GM12878 (cell line): ENCODE measurements around the gene RRP12. TPM values are rescaled to one million over a fixed set of nuclear protein-coding genes. Genes with fewer than 3 reads are reported as not detected.
A peak's percentile ranks its signal among the peaks of the same experiment; 100 is the strongest.

Experiments used
- E4F1 ChIP-seq: fragments of 450-650 bp; IDR thresholded peaks from 2 replicates; pipeline ENCODE4 v1.6.1; 2018; ENCODE audit warnings: borderline replicate concordance, mild to moderate bottlenecking; ENCODE audit not compliant: partially characterized antibody
- EZH2 ChIP-seq: IDR thresholded peaks from 2 replicates; pipeline ENCODE4 v1.6.1; 2012; ENCODE audit warnings: low read depth, mild to moderate bottlenecking, control low read depth, inconsistent platforms, low read length, borderline replicate concordance; ENCODE audit not compliant: control insufficient read depth
- KAT2A ChIP-seq: conservative IDR thresholded peaks from 2 replicates; pipeline ENCODE4 v1.6.1; 2011; ENCODE audit warnings: low read depth, low read length; ENCODE audit not compliant: control insufficient read depth
- NFIC ChIP-seq: IDR thresholded peaks from 2 replicates; pipeline ENCODE4 v1.6.1; 2012; ENCODE audit warnings: low read depth, mild to moderate bottlenecking, inconsistent platforms, low read length, moderate library complexity
- NR2F1 ChIP-seq: fragments of 450-650 bp; conservative IDR thresholded peaks from 2 replicates; pipeline ENCODE4 v1.6.1; 2017; ENCODE audit warnings: mild to moderate bottlenecking
- RELB ChIP-seq: fragments of 450-650 bp; IDR thresholded peaks from 2 replicates; pipeline ENCODE4 v1.6.1; 2017; ENCODE audit warnings: low read depth, mild to moderate bottlenecking, moderate library complexity
- TAF1 ChIP-seq: IDR thresholded peaks from 2 replicates; pipeline ENCODE4 v1.6.1; 2011; ENCODE audit warnings: mild to moderate bottlenecking, low read depth, low read length, borderline replicate concordance
- WRNIP1 ChIP-seq: IDR thresholded peaks from 2 replicates; pipeline ENCODE4 v1.6.1; 2011; ENCODE audit warnings: low read depth, low read length, improper control_type of control experiment, borderline replicate concordance
- YBX1 ChIP-seq: fragments of 450-650 bp; IDR thresholded peaks from 2 replicates; pipeline ENCODE4 v1.6.1; 2016; ENCODE audit warnings: antibody characterized with exemption
- ZNF592 ChIP-seq: fragments of 450-650 bp; IDR thresholded peaks from 2 replicates; pipeline ENCODE4 v1.6.1; 2017; ENCODE audit warnings: mild to moderate bottlenecking, moderate library complexity
- polyA plus RNA-seq, 11 experiments: library from polyadenylated mRNA; depleted of rRNA in 4 of 11; unstranded in 6 of 11; stranded (reverse) in 5 of 11; fragments of >200 nt; fragmentation: Nextera tagmentation in 4 of 11; fragmentation: Illumina TruSeq in 1 of 11; extraction: Ambion mirVana in 4 of 11; extraction: Trizol in 1 of 11; gene quantifications; 1 replicate in 1 of 11; 2 replicates in 10 of 11; pipeline versions ENCODE4 v1.2.1 to v1.2.3, GENCODE V29; 2011 to 2016; ENCODE audit warnings: inconsistent platforms in 2 of 11, missing spikeins in 2 of 11, low read depth in 1 of 11
- total RNA-seq, 4 experiments: library from RNA; depleted of rRNA in 3 of 4; stranded (reverse); fragments of >200 nt in 3 of 4; fragmentation: Illumina TruSeq in 1 of 4; extraction: Trizol in 1 of 4; gene quantifications; 2 replicates each; pipeline versions ENCODE4 v1.2.1 to v1.2.3, GENCODE V29; 2013 to 2021
- TF ChIP-seq, protein P1 (sequence below): fragments of 450-650 bp; IDR thresholded peaks from 2 replicates; pipeline ENCODE4 v1.6.1; 2018; ENCODE audit warnings: mild to moderate bottlenecking, low read depth, moderate library complexity; ENCODE audit not compliant: partially characterized antibody
- TF ChIP-seq, protein P2 (sequence below): IDR thresholded peaks from 2 replicates; pipeline ENCODE4 v1.6.1; 2011; ENCODE audit warnings: borderline replicate concordance, low read depth, mild to moderate bottlenecking, moderate library complexity, mixed read lengths, low read length; ENCODE audit not compliant: insufficient read depth; ENCODE audit errors: extremely low read length

Gene RRP12
- total and polyA plus RNA-seq, 10 of the 15 experiments (the other 5 are each of a cell fraction or from before 2014, with no cell fraction given): 5.3 to 48.7 (median 16.8) TPM

DNA sequence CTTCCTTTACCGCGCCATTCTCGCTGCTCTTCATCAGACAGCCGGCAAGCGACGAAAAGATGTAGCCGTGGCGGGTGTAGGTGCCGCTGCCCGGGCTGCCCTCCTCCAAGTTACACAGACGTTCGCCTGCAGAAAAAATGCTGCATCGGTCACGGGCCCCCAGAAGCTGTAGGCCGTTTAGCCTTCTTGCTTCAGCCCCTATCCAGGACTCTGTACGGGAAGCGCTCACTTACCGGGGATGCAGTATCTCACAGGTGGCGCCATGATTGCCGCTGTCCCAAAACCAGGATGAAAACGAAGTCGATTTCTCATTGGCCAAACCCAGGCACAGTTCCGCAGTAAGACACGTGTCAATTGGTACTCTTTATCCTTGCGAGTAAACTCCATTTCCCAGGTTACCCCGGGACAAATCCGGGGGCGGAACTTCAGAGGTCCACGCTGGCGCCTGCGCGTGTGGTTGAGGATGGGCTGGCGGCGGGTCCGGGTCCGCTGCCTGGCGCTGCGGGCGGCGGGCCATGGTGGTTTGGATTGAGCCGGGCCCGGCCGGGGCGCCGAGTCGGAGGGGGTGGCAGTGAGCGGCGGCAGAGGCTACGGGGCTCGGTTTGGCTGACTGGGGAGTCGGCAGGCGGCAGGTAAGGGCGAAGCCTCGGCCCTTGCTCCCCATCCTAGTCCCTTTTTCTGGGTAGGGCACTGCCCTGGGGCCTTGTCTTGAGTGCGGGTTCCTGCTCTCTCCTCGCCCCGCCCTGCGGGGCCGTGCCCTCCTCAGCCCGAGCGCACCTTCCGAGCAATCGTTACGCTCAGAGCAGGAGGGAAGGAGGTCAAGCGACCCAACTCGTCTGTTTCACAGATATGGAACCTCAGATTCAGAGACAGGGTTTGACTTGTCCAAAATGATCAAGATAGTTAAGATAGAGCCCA is 44.8 kb upstream of the RRP12 start, which contains the start of the genes EXOSC1 and ZDHHC16 (continued):
- TF ChIP-seq, protein P1, sequence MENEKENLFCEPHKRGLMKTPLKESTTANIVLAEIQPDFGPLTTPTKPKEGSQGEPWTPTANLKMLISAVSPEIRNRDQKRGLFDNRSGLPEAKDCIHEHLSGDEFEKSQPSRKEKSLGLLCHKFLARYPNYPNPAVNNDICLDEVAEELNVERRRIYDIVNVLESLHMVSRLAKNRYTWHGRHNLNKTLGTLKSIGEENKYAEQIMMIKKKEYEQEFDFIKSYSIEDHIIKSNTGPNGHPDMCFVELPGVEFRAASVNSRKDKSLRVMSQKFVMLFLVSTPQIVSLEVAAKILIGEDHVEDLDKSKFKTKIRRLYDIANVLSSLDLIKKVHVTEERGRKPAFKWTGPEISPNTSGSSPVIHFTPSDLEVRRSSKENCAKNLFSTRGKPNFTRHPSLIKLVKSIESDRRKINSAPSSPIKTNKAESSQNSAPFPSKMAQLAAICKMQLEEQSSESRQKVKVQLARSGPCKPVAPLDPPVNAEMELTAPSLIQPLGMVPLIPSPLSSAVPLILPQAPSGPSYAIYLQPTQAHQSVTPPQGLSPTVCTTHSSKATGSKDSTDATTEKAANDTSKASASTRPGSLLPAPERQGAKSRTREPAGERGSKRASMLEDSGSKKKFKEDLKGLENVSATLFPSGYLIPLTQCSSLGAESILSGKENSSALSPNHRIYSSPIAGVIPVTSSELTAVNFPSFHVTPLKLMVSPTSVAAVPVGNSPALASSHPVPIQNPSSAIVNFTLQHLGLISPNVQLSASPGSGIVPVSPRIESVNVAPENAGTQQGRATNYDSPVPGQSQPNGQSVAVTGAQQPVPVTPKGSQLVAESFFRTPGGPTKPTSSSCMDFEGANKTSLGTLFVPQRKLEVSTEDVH: no peak
- TF ChIP-seq NR2F1 (peak; percentile 43; the same call in 1 of the 2 replicates), E4F1 (peak; percentile 44), ZNF592 (no peak), TAF1 (peak; percentile 92), YBX1 (no peak), KAT2A (no peak), NFIC (no peak), RELB (peak; percentile 95), EZH2 (no peak), WRNIP1 (no peak)
- TF ChIP-seq, protein P2, sequence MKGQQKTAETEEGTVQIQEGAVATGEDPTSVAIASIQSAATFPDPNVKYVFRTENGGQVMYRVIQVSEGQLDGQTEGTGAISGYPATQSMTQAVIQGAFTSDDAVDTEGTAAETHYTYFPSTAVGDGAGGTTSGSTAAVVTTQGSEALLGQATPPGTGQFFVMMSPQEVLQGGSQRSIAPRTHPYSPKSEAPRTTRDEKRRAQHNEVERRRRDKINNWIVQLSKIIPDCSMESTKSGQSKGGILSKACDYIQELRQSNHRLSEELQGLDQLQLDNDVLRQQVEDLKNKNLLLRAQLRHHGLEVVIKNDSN: peak; percentile 21
